Lung (tissue), 12 donors: Measurements from ENCODE around the gene STOX1. TPM values are rescaled to one million over a fixed set of nuclear protein-coding genes. Genes with fewer than 3 reads are reported as not detected.
"Not testable (repeated sequence)": the region's sequence is repeated elsewhere in the genome, so short reads cannot be mapped to it uniquely, and the experiment has no call there.

Experiments
- ATAC-seq: fragments of 200-7000 bp; cut with Tn5 transposase; one replicate; pipeline ENCODE4 v1.9.1; 2020; ENCODE audit warnings: moderate number of reproducible peaks; ENCODE audit not compliant: insufficient read depth, low FRiP score
- DNase-seq, 3 donors: peaks; one replicate each; pipeline ENCODE4 v3.0.0-alpha.2; 2013 to 2017
- H3K27ac ChIP-seq, 2 donors: one replicate each; pipeline ENCODE4 v1.5.1; 2013; ENCODE audit warnings: mild to moderate bottlenecking in 2 of 2, moderate library complexity in 2 of 2, control low read depth in 1 of 2, inconsistent platforms in 1 of 2, low read depth in 1 of 2, low read length in 1 of 2
- H3K27me3 ChIP-seq, 3 donors: one replicate each; pipeline ENCODE4 v1.5.1; 2013; ENCODE audit warnings: low read length in 2 of 3; ENCODE audit not compliant: control insufficient read depth in 3 of 3, insufficient read depth in 3 of 3
- H3K36me3 ChIP-seq, 4 donors: one replicate each; pipeline ENCODE4 v1.5.1; 2013; ENCODE audit warnings: low read length in 4 of 4, mild to moderate bottlenecking in 1 of 4, moderate library complexity in 1 of 4; ENCODE audit not compliant: control insufficient read depth in 4 of 4, insufficient read depth in 4 of 4
- H3K4me1 ChIP-seq, 5 donors: one replicate each; pipeline ENCODE4 v1.5.1; 2013; ENCODE audit warnings: low read length in 5 of 5, mild to moderate bottlenecking in 2 of 5, moderate library complexity in 1 of 5; ENCODE audit not compliant: control insufficient read depth in 5 of 5, insufficient read depth in 5 of 5
- H3K4me3 ChIP-seq: one replicate; pipeline ENCODE4 v1.5.1; 2013; ENCODE audit warnings: mild to moderate bottlenecking, control low read depth, moderate library complexity
- H3K9ac ChIP-seq, 2 donors: one replicate each; pipeline ENCODE4 v1.5.1; 2013; ENCODE audit warnings: low read length in 2 of 2, control low read depth in 1 of 2; ENCODE audit not compliant: insufficient read depth in 1 of 2
- H3K9me3 ChIP-seq, 4 donors: one replicate each; pipeline ENCODE4 v1.5.1; 2013; ENCODE audit warnings: low read length in 3 of 4, mild to moderate bottlenecking in 1 of 4, moderate library complexity in 1 of 4; ENCODE audit not compliant: control insufficient read depth in 4 of 4, insufficient read depth in 3 of 4
- WGBS, 2 donors: extraction: QIAGEN DNeasy Blood & Tissue Kit; methylation state at CpG; one replicate each; pipeline ENCODE4 v1.1.7; 2013; 5-methylcytosine and 5-hydroxymethylcytosine counted together
- polyA plus RNA-seq, 2 donors: library from polyadenylated mRNA; stranded (reverse); fragments of 200-250 nt; gene quantifications; one replicate each; pipeline ENCODE4 v1.2.1, GENCODE V29; 2013
- total RNA-seq, 2 donors: library from RNA; depleted of rRNA in 1 of 2; stranded (reverse); fragments of >200 nt in 1 of 2; gene quantifications; one replicate each; pipeline ENCODE4 v1.2.1, GENCODE V29; 2014 to 2021
- TF ChIP-seq, protein P1 (sequence below): IDR thresholded peaks from 2 replicates; pipeline ENCODE4 v1.5.1; 2012; ENCODE audit warnings: mild to moderate bottlenecking; ENCODE audit errors: control extremely low read depth, extremely low read depth
- donor health status: control.
- donor health status: control.
- donor health status: Bipolar disorder and iron deficiency.
- donor health status: healthy.
- donor health status: DM: yes; HTN: yes; CAD: no.

STOX1 gene
- total and polyA plus RNA-seq, 4 donors: 1.8 to 10.1 (median 3.9) TPM

DNA sequence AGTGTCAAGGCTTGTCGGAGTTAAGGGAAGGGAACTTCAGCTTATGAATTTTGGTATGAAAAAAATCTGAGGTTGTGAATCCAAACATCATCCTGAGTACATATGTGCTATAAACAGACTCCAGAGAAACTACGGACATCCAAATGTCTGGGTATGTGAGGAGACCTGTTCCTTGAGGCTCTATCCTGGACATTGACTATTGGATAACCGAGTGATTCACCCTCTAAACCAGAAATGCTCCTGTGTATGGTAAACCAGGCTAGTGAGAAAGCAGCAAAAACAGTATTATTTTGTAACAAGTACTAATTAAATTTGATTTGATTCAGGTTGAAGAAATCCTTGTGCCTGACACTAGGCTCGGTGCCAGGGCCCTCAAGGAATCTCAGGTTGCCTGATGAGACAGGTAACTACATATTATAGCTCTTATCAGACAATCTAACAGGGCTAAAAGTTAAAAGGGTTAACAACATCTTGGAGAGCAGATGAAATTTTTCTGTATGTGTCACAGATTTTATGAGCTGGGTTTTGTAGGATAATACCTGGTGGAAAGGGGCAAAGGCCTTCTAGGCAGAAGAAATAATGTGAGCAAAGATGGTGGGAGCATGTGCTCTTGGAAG, 10.4 kb upstream of the STOX1 start:
- Histone ChIP-seq H3K27ac (no peak overlapping the region), H3K9ac (no peak overlapping the region), H3K4me3 (no peak overlapping the region), H3K9me3 (no peaks in the 10 kb centered on the region), H3K4me1 (peaks cover 0 to 9% (median 0%) of the 10 kb centered on the region in 5 donors), H3K27me3 (no peaks in the 10 kb centered on the region), H3K36me3 (no peaks in the 10 kb centered on the region)
- 61 to 69% methylated on average over 4 of the region's 4 CpGs for WGBS, 2 donors
- DNase-seq (no peak), ATAC-seq (no peak)
- TF ChIP-seq, protein P1, sequence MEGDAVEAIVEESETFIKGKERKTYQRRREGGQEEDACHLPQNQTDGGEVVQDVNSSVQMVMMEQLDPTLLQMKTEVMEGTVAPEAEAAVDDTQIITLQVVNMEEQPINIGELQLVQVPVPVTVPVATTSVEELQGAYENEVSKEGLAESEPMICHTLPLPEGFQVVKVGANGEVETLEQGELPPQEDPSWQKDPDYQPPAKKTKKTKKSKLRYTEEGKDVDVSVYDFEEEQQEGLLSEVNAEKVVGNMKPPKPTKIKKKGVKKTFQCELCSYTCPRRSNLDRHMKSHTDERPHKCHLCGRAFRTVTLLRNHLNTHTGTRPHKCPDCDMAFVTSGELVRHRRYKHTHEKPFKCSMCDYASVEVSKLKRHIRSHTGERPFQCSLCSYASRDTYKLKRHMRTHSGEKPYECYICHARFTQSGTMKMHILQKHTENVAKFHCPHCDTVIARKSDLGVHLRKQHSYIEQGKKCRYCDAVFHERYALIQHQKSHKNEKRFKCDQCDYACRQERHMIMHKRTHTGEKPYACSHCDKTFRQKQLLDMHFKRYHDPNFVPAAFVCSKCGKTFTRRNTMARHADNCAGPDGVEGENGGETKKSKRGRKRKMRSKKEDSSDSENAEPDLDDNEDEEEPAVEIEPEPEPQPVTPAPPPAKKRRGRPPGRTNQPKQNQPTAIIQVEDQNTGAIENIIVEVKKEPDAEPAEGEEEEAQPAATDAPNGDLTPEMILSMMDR: no peak

DNA sequence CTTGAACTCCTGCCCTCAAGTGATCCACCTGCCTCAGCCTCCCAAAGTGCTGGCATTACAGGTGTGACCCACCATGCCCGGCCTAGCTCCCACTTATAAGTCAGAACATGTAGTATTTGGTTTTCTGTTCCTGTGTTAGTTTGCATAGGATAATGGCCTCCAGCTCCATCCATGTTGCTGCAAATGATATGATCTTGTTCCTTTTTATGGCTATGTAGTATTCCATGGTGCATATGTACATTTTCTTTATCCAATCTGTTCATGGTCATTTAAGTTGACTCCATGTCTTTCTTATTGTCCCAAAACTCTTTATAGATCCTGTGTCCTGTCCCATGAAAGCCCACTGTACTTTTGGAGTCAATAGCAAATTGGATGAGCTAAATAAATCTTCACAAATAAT, 7.0 kb upstream of the STOX1 start:
- WGBS, 2 donors: 98 to 100% methylated on average over 1 of the region's 1 CpG
- H3K36me3 ChIP-seq, ATAC-seq, H3K27ac ChIP-seq, H3K27me3 ChIP-seq, DNase-seq, H3K9ac ChIP-seq, H3K4me1 ChIP-seq, H3K9me3 ChIP-seq, H3K4me3 ChIP-seq: not testable (repeated sequence)

DNA sequence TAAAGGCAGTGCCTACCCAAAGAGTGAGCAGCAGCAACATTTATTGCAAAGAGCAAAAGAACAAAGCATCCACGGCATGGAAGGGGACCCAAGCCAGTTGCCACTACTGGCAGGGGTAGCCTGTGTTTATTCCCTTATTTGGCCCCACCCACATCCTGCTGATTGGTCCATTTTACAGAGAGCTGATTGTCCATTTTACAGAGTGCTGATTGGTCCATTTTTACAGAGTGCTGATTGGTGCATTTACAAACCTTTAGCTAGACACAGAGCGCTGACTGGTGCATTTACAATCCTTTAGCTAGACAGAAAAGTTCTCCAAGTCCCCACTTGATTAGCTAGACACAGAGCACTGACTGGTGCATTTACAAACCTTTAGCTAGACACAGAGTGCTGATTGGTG, 4.7 kb upstream of the STOX1 start:
- 87 to 90% methylated on average over 2 of the region's 2 CpGs for WGBS, 2 donors
- ATAC-seq, H3K27me3 ChIP-seq, DNase-seq, H3K9ac ChIP-seq, H3K4me3 ChIP-seq, H3K36me3 ChIP-seq, H3K4me1 ChIP-seq, H3K27ac ChIP-seq, H3K9me3 ChIP-seq: not testable (repeated sequence)

DNA sequence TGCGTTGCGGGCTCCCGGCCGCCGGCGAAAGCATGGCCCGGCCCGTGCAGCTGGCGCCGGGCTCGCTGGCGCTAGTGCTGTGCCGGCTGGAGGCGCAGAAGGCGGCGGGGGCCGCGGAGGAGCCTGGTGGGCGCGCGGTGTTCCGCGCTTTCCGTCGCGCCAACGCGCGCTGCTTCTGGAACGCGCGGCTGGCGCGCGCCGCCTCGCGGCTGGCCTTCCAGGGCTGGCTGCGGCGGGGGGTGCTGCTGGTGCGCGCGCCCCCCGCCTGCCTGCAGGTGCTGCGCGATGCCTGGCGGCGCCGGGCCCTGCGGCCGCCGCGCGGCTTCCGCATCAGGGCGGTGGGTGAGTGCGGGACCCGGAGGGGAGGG, 245 bp downstream of the STOX1 start:
- H3K27me3 ChIP-seq, DNase-seq, H3K9ac ChIP-seq, ATAC-seq, H3K4me1 ChIP-seq, H3K36me3 ChIP-seq, H3K27ac ChIP-seq, H3K9me3 ChIP-seq: not testable (repeated sequence)
- H3K4me3 ChIP-seq: peak overlapping the region; percentile 42
- WGBS, 2 donors: 0% methylated on average over 18 of the region's 58 CpGs; no CpG with 5 or more reads in 1 of the 2 donors

DNA sequence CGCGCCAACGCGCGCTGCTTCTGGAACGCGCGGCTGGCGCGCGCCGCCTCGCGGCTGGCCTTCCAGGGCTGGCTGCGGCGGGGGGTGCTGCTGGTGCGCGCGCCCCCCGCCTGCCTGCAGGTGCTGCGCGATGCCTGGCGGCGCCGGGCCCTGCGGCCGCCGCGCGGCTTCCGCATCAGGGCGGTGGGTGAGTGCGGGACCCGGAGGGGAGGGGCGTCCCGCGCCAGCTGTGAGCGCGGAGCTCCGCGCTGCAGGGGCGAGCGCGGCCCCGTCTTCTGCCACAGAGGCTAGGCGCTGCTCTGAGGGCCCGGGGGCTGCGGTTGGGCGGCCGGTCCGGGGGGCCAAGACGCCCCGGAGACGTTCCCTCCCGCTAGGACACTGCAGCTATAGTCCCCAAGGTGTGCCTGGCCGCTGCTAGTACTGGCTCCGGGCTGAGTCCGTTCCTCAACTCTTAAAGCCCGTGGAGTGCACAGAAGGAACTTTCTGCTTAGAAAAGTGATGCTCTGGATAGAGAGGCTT, 811 bp downstream of the STOX1 start:
- WGBS, 2 donors: 0 to 2% methylated on average over 26 to 31 of the region's 59 CpGs
- not testable (repeated sequence) for H3K9ac ChIP-seq, H3K9me3 ChIP-seq, H3K27ac ChIP-seq, H3K27me3 ChIP-seq, H3K36me3 ChIP-seq, H3K4me1 ChIP-seq
- DNase-seq (peak; percentile 14 to 31 (median 24)), ATAC-seq (peak; percentile 14)
- H3K4me3 ChIP-seq: peak overlapping the region; percentile 49
